DLD1 (cell line): ENCODE results near the gene PRKCA.
"Not testable (repeated sequence)": the region's sequence is repeated elsewhere in the genome, so short reads cannot be mapped to it uniquely, and the experiment has no call there.

Experiments used
- in situ Hi-C: cut with HindIII; loops from 2 replicates; pipeline ENCODE4 v1.10.0; 2017; ENCODE audit warnings: low sequenced_read_pairs

PRKCA gene

GRCh38 chr17:66301864-66302741 is at the start of gene PRKCA:
PRKCA (plus strand) TSS chr17:66302613.
- in situ Hi-C loops, result no loop called here

- in situ Hi-C loops, result not testable (repeated sequence)
Measured at GRCh38 chr17:66253458-66253857, 49.0 kb upstream of the PRKCA start.

GRCh38 chr17:66255112-66255511 is 47.3 kb upstream of the PRKCA start:
- in situ Hi-C loops, result no loop called here

- in situ Hi-C loops, result no loop called here
Measured at GRCh38 chr17:66255527-66255971, 46.9 kb upstream of the PRKCA start.

- in situ Hi-C loops, result no loop called here
Measured at GRCh38 chr17:66260275-66260674, 42.1 kb upstream of the PRKCA start.

- in situ Hi-C loops, result no loop called here
Measured at GRCh38 chr17:66260688-66261087, 41.7 kb upstream of the PRKCA start.

- in situ Hi-C loops, result no loop called here
Measured at GRCh38 chr17:66262767-66263166, 39.6 kb upstream of the PRKCA start.

GRCh38 chr17:66264696-66265095 is 37.7 kb upstream of the PRKCA start:
- in situ Hi-C loops, result no loop called here

- in situ Hi-C loops, result no loop called here
Measured at GRCh38 chr17:66268247-66268927, 34.0 kb upstream of the PRKCA start.

- in situ Hi-C loops, result no loop called here
Measured at GRCh38 chr17:66270106-66270505, 32.3 kb upstream of the PRKCA start.

GRCh38 chr17:66271512-66271911 is 30.9 kb upstream of the PRKCA start:
- in situ Hi-C loops, result no loop called here

- in situ Hi-C loops, result no loop called here
Measured at GRCh38 chr17:66272811-66273585, 29.4 kb upstream of the PRKCA start.

GRCh38 chr17:66273586-66273848 is 28.9 kb upstream of the PRKCA start:
- in situ Hi-C loops, result no loop called here

GRCh38 chr17:66275651-66276050 is 26.8 kb upstream of the PRKCA start:
- in situ Hi-C loops, result no loop called here

- in situ Hi-C loops, result no loop called here
Measured at GRCh38 chr17:66276328-66276937, 26.0 kb upstream of the PRKCA start.

GRCh38 chr17:66277191-66277590 is 25.2 kb upstream of the PRKCA start:
- in situ Hi-C loops, result no loop called here

GRCh38 chr17:66281661-66282369 is 20.6 kb upstream of the PRKCA start:
- in situ Hi-C loops, result no loop called here

GRCh38 chr17:66283296-66283934 is 19.0 kb upstream of the PRKCA start:
- in situ Hi-C loops, result no loop called here

- in situ Hi-C loops, result no loop called here
Measured at GRCh38 chr17:66283971-66284370, 18.4 kb upstream of the PRKCA start.

- in situ Hi-C loops, result no loop called here
Measured at GRCh38 chr17:66285149-66285548, 17.3 kb upstream of the PRKCA start.
